Measurements from ENCODE around the gene SRPK3. TPM values are rescaled to one million over a fixed set of nuclear protein-coding genes. Genes with fewer than 3 reads are reported as not detected.
"Not testable (repeated sequence)": the region's sequence is repeated elsewhere in the genome, so short reads cannot be mapped to it uniquely, and the experiment has no call there.

The SRPK3 gene
- polyA plus RNA-seq, 1 donor (not counting 4 experiments of a cell fraction or from before 2014, with no cell fraction given): 0.10 TPM

- TF ChIP-seq EZH2 (IDR thresholded peaks at IDR 0.05; ENCODE audit: low read length) (no peak), CTCF (optimal IDR thresholded peaks at IDR 0.05 in 1 of 3, IDR thresholded peaks at IDR 0.05 in 1 of 3, conservative IDR thresholded peaks at IDR 0.05 in 1 of 3; ENCODE audit: extremely low read depth in 1 of 3, insufficient read depth in 2 of 3, low read length in 3 of 3) (no peak)
Observed at GRCh38 chrX:153741446-153741845, 39.4 kb upstream of the SRPK3 start.

GRCh38 chrX:153742111-153742510 lies 38.7 kb upstream of the SRPK3 start:
- H3K4me2 ChIP-seq (ENCODE audit: control insufficient read depth, extremely low read depth, insufficient read depth, low read depth, low read length); H3K27ac ChIP-seq (ENCODE audit: control insufficient read depth, insufficient read depth, low read length); H2AFZ ChIP-seq (ENCODE audit: control insufficient read depth, low read length); H3K79me2 ChIP-seq (ENCODE audit: control insufficient read depth, insufficient read depth, low read length); H3K4me1 ChIP-seq (ENCODE audit: control insufficient read depth, extremely low read depth, insufficient read depth, low read length); dilution Hi-C loops (cut with MboI; ENCODE audit: extremely low pct_ligation_motif_present, low sequenced_read_pairs); H3K4me3 ChIP-seq (ENCODE audit: control insufficient read depth in 2 of 3, extremely low read depth in 1 of 3, insufficient read depth in 2 of 3, low read depth in 1 of 3, low read length in 3 of 3); H3K36me3 ChIP-seq (ENCODE audit: control insufficient read depth in 2 of 2, extremely low read depth in 1 of 2, insufficient read depth in 2 of 2, low read length in 2 of 2); H3K27me3 ChIP-seq (ENCODE audit: control insufficient read depth, extremely low read depth, insufficient read depth, low read length); H3K9me3 ChIP-seq (ENCODE audit: control insufficient read depth, low read depth, low read length); H4K20me1 ChIP-seq (ENCODE audit: control insufficient read depth, extremely low read depth, insufficient read depth, low read length); H3K9ac ChIP-seq (ENCODE audit: control insufficient read depth, extremely low read depth, insufficient read depth, low read length); DNase-seq (ENCODE audit: low read depth, low spot score); FAIRE-seq; H3K9me1 ChIP-seq (ENCODE audit: control insufficient read depth, extremely low read depth, insufficient read depth, low read length): not testable (repeated sequence)

More at GRCh38 chrX:153741446-153741845, 39.4 kb upstream of the SRPK3 start:
- Histone ChIP-seq H4K20me1 (ENCODE audit: control insufficient read depth, extremely low read depth, insufficient read depth, low read length) (no peaks in the 10 kb centered on the region), H3K9me1 (ENCODE audit: control insufficient read depth, extremely low read depth, insufficient read depth, low read length) (no peaks in the 10 kb centered on the region), H3K36me3 (ENCODE audit: control insufficient read depth in 2 of 2, extremely low read depth in 1 of 2, insufficient read depth in 2 of 2, low read length in 2 of 2) (no peaks in the 10 kb centered on the region), H3K27ac (ENCODE audit: control insufficient read depth, insufficient read depth, low read length) (no peak overlapping the region), H3K9ac (ENCODE audit: control insufficient read depth, extremely low read depth, insufficient read depth, low read length) (no peak overlapping the region), H3K9me3 (ENCODE audit: control insufficient read depth, low read depth, low read length) (no peaks in the 10 kb centered on the region), H3K79me2 (ENCODE audit: control insufficient read depth, insufficient read depth, low read length) (no peaks in the 10 kb centered on the region), H3K27me3 (ENCODE audit: control insufficient read depth, extremely low read depth, insufficient read depth, low read length) (no peaks in the 10 kb centered on the region), H3K4me2 (ENCODE audit: control insufficient read depth, extremely low read depth, insufficient read depth, low read depth, low read length) (no peak overlapping the region), H3K4me1 (ENCODE audit: control insufficient read depth, extremely low read depth, insufficient read depth, low read length) (peaks cover 7% of the 10 kb centered on the region), H2AFZ (ENCODE audit: control insufficient read depth, low read length) (no peak overlapping the region), H3K4me3 (ENCODE audit: control insufficient read depth in 2 of 3, extremely low read depth in 1 of 3, insufficient read depth in 2 of 3, low read depth in 1 of 3, low read length in 3 of 3) (no peak overlapping the region)
- FAIRE-seq (no peak), DNase-seq (ENCODE audit: low read depth, low spot score) (no peak)
- dilution Hi-C loops (cut with MboI; ENCODE audit: extremely low pct_ligation_motif_present, low sequenced_read_pairs): no loop called here

GRCh38 chrX:153742796-153743467 lies 37.9 kb upstream of the SRPK3 start:
- H3K27ac ChIP-seq (ENCODE audit: control insufficient read depth, insufficient read depth, low read length); H3K4me1 ChIP-seq (ENCODE audit: control insufficient read depth, extremely low read depth, insufficient read depth, low read length); H3K4me2 ChIP-seq (ENCODE audit: control insufficient read depth, extremely low read depth, insufficient read depth, low read depth, low read length); H3K4me3 ChIP-seq (ENCODE audit: control insufficient read depth in 2 of 3, extremely low read depth in 1 of 3, insufficient read depth in 2 of 3, low read depth in 1 of 3, low read length in 3 of 3); H3K9me1 ChIP-seq (ENCODE audit: control insufficient read depth, extremely low read depth, insufficient read depth, low read length); H4K20me1 ChIP-seq (ENCODE audit: control insufficient read depth, extremely low read depth, insufficient read depth, low read length); H2AFZ ChIP-seq (ENCODE audit: control insufficient read depth, low read length); H3K9me3 ChIP-seq (ENCODE audit: control insufficient read depth, low read depth, low read length); H3K36me3 ChIP-seq (ENCODE audit: control insufficient read depth in 2 of 2, extremely low read depth in 1 of 2, insufficient read depth in 2 of 2, low read length in 2 of 2); dilution Hi-C loops (cut with MboI; ENCODE audit: extremely low pct_ligation_motif_present, low sequenced_read_pairs); FAIRE-seq; H3K79me2 ChIP-seq (ENCODE audit: control insufficient read depth, insufficient read depth, low read length); H3K9ac ChIP-seq (ENCODE audit: control insufficient read depth, extremely low read depth, insufficient read depth, low read length); DNase-seq (ENCODE audit: low read depth, low spot score); H3K27me3 ChIP-seq (ENCODE audit: control insufficient read depth, extremely low read depth, insufficient read depth, low read length): not testable (repeated sequence)

Measured in keratinocyte (primary cell).